Gastroesophageal sphincter (tissue), 4 donors: ENCODE measurements around the gene ARV1. TPM values are rescaled to one million over a fixed set of nuclear protein-coding genes. Genes with fewer than 3 reads are reported as not detected.
A peak's percentile ranks its signal among the peaks of the same experiment; 100 is the strongest.

ENCODE experiments used
- ATAC-seq: fragments of 150-250 bp; one replicate; pipeline ENCODE4 v1.9.1; 2016; ENCODE audit warnings: mild to moderate bottlenecking, moderate library complexity
- H3K27ac ChIP-seq, 4 donors: fragments of 200-600 bp; sonication (generic) in 3 of 4; 1 replicate in 3 of 4; 2 replicates in 1 of 4; pipeline ENCODE4 v1.5.1; 2016 to 2019
- H3K27me3 ChIP-seq: fragments of 200-600 bp; sonication (generic); one replicate; pipeline ENCODE4 v1.5.1; 2019
- H3K36me3 ChIP-seq, 2 donors: fragments of 200-600 bp; sonication (generic); one replicate each; pipeline ENCODE4 v1.5.1; 2019; ENCODE audit warnings: control low read depth in 1 of 2
- H3K4me1 ChIP-seq, 3 donors: fragments of 200-600 bp; sonication (generic); 1 replicate in 2 of 3; 2 replicates in 1 of 3; pipeline ENCODE4 v1.5.1; 2016 to 2019; ENCODE audit warnings: control low read depth in 2 of 3
- H3K4me3 ChIP-seq, 2 donors: fragments of 200-600 bp; sonication (generic); one replicate each; pipeline ENCODE4 v1.5.1; 2019; ENCODE audit warnings: mild to moderate bottlenecking in 1 of 2, moderate library complexity in 1 of 2
- H3K9me3 ChIP-seq, 3 donors: fragments of 200-600 bp; sonication (generic); one replicate each; pipeline ENCODE4 v1.5.1; 2017 to 2019; ENCODE audit warnings: control low read depth in 2 of 3
- EP300 ChIP-seq: sonication (generic); formaldehyde crosslinking; IDR thresholded peaks from one replicate; pipeline ENCODE4 v1.6.1; 2017; ENCODE audit warnings: antibody characterized with exemption, mild to moderate bottlenecking
- POLR2A ChIP-seq, 2 donors: fragments of 450-650 bp; IDR thresholded peaks; one replicate each; pipeline ENCODE4 v1.6.1; 2017; ENCODE audit warnings: antibody characterized with exemption in 2 of 2, mild to moderate bottlenecking in 2 of 2, moderate library complexity in 1 of 2
- POLR2AphosphoS5 ChIP-seq: sonication (generic); formaldehyde crosslinking; IDR thresholded peaks from one replicate; pipeline ENCODE4 v1.6.1; 2017; ENCODE audit warnings: antibody characterized with exemption
- WGBS, 2 donors: methylation state at CpG; one replicate each; pipeline ENCODE4 v1.1.5; 2018; ENCODE audit warnings: low coverage in 1 of 2; 5-methylcytosine and 5-hydroxymethylcytosine counted together
- total RNA-seq, 4 donors: library from RNA; depleted of rRNA; stranded (reverse); fragments of >200 nt; gene quantifications; one replicate each; pipeline ENCODE4 v1.1.0, GENCODE V29; 2016
- TF ChIP-seq, protein P1 (sequence below), 4 experiments: fragments of 200-600 bp in 2 of 4; fragments of 450-650 bp in 2 of 4; sonication (generic) in 1 of 4; IDR thresholded peaks; one replicate each; pipeline ENCODE4 v1.5.1; 2017 to 2019; ENCODE audit warnings: antibody characterized with exemption in 4 of 4, mild to moderate bottlenecking in 2 of 4, moderate library complexity in 2 of 4

Gene ARV1
- total RNA-seq, 4 donors from 2014 or later, result 10.5 to 37.4 (median 20.5) TPM

GRCh38 chr1:231035799-231036198 is 56.9 kb downstream of the ARV1 start:
- H3K36me3 ChIP-seq, result no peaks in the 10 kb centered on the region
- no peak overlapping the region for H3K27ac ChIP-seq
- no peaks in the 10 kb centered on the region for H3K9me3 ChIP-seq
- TF ChIP-seq, protein P1, sequence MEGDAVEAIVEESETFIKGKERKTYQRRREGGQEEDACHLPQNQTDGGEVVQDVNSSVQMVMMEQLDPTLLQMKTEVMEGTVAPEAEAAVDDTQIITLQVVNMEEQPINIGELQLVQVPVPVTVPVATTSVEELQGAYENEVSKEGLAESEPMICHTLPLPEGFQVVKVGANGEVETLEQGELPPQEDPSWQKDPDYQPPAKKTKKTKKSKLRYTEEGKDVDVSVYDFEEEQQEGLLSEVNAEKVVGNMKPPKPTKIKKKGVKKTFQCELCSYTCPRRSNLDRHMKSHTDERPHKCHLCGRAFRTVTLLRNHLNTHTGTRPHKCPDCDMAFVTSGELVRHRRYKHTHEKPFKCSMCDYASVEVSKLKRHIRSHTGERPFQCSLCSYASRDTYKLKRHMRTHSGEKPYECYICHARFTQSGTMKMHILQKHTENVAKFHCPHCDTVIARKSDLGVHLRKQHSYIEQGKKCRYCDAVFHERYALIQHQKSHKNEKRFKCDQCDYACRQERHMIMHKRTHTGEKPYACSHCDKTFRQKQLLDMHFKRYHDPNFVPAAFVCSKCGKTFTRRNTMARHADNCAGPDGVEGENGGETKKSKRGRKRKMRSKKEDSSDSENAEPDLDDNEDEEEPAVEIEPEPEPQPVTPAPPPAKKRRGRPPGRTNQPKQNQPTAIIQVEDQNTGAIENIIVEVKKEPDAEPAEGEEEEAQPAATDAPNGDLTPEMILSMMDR (IDR thresholded peaks at IDR 0.05), result no peak
- no peak for TF ChIP-seq POLR2A (IDR thresholded peaks at IDR 0.05)
- no peak for TF ChIP-seq POLR2AphosphoS5
- no peak for TF ChIP-seq EP300
- H3K4me3 ChIP-seq, result no peak overlapping the region
- H3K27me3 ChIP-seq, result peaks cover 43% of the 10 kb centered on the region
- no CpG with 5 or more reads among the region's 1 CpG for WGBS, 2 donors
- no peak for ATAC-seq
- H3K4me1 ChIP-seq, result peaks cover 0 to 22% (median 7%) of the 10 kb centered on the region in 3 donors

DNA sequence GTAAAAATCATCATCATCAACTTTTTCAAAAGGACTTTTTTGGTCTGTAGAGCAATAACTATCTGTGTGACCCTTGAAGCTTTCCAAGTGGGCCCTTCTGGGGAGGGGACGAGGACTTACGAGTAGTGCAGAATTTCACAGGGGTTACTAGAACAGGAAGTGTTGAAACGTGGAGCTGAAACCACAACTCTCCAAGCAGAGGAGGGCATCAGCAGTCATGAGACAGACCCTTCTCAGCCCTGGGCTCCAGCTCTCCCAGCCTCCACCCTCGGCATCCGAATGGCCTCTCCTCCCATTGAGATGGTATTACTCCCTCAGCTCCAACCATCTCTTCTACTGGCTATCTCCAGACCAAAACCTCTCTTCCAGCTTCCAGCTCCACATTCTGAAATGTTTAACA is 57.5 kb downstream of the ARV1 start:
- Histone ChIP-seq H3K4me3 (no peak overlapping the region), H3K27me3 (peaks cover 48% of the 10 kb centered on the region), H3K9me3 (no peaks in the 10 kb centered on the region), H3K27ac (no peak overlapping the region), H3K36me3 (no peaks in the 10 kb centered on the region), H3K4me1 (peaks cover 0 to 26% (median 7%) of the 10 kb centered on the region in 3 donors)
- 84 to 96% methylated on average over 5 of the region's 5 CpGs for WGBS, 2 donors
- no peak for ATAC-seq
- TF ChIP-seq, protein P1 (IDR thresholded peaks at IDR 0.05), result no peak
- TF ChIP-seq EP300 (no peak), POLR2A (IDR thresholded peaks at IDR 0.05) (no peak), POLR2AphosphoS5 (no peak)

DNA sequence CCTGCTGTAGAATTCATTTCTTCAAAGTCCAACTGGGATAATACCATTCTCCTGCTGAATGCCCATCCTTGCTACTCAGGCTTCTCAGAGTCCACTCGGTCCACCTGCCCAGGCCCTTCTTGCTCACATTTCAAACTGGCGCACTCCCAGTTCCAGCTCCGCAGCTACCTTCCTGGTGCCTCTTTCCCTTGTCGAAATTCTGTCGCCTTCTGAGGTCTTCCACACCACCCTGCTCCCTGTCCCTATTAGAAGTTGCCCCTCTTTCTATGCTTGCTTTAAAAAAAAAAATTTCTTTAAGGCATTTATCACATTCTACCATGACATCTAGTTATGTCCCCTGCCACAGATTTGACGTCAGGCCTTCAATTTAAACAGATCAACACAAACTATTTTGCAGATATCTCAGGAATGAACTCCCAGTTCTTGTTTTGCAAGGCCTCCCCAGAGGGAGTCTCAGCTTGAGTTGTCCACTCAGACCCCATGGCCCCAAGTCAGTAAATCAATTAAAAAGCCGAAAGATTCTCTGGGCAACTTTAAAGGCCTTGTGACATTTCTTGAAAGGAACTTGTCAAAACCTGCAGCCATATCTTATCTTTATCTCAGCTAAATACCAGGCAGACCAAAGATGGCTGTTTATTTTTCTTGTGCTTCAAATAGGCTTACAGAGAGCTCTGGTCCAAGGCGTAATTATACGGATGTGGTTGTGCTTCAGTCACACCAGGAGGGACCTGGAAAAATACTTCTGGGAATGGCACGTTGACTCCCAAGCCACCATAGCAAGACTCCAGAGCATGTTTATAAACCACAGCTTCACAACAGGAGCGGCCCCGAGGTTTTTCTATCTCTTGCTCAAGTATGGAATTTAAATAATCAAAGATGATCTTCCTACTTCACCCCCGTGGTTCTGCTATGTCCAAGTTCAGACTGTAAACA is 59.0 kb downstream of the ARV1 start:
- no peaks in the 10 kb centered on the region for H3K9me3 ChIP-seq
- peaks cover 57% of the 10 kb centered on the region for H3K27me3 ChIP-seq
- H3K36me3 ChIP-seq, result no peaks in the 10 kb centered on the region
- 90 to 95% methylated on average over 11 to 13 of the region's 13 CpGs for WGBS, 2 donors
- TF ChIP-seq EP300 (no peak), POLR2AphosphoS5 (no peak), POLR2A (IDR thresholded peaks at IDR 0.05) (no peak)
- TF ChIP-seq, protein P1 (IDR thresholded peaks at IDR 0.05), result no peak
- H3K27ac ChIP-seq, result no peak overlapping the region
- ATAC-seq, result no peak
- no peak overlapping the region for H3K4me3 ChIP-seq
- H3K4me1 ChIP-seq, result peaks cover 0 to 26% (median 7%) of the 10 kb centered on the region in 3 donors

GRCh38 chr1:231039161-231040018 is 60.5 kb downstream of the ARV1 start:
- TF ChIP-seq EP300 (no peak), POLR2A (IDR thresholded peaks at IDR 0.05) (no peak), POLR2AphosphoS5 (no peak)
- TF ChIP-seq, protein P1 (IDR thresholded peaks at IDR 0.05), result no peak
- ATAC-seq, result peak; percentile 60
- Histone ChIP-seq H3K36me3 (no peaks in the 10 kb centered on the region), H3K4me3 (peak overlapping the region; percentile 57 to 70), H3K9me3 (peaks cover 0 to 4% (median 0%) of the 10 kb centered on the region in 3 donors), H3K27me3 (peaks cover 63% of the 10 kb centered on the region), H3K27ac (peak overlapping the region in 2 of 4 donors; percentile 43 to 67), H3K4me1 (peaks cover 0 to 26% (median 7%) of the 10 kb centered on the region in 3 donors)
- WGBS, 2 donors, result no CpG with 5 or more reads among the region's 91 CpGs
